IMR-90 (cell line): ENCODE data around the gene GUCD1. TPM values are rescaled to one million over a fixed set of nuclear protein-coding genes. Genes with fewer than 3 reads are reported as not detected.

ENCODE experiments used
- ATAC-seq: fragments of 200-7000 bp; cut with Tn5 transposase; 2 replicates; pipeline ENCODE4 v1.9.1; 2020; ENCODE audit warnings: low read depth, mild to moderate bottlenecking, moderate library complexity
- BruUV-seq: library from RNA; stranded (reverse); fragments of 400-500 nt; replicated peaks from 2 replicates; lab custom pipeline; 2021; lab: Mats Ljungman, UMichigan
- CTCF ChIA-PET: fragments of 300-600 bp; formaldehyde crosslinking; extraction: SDS; loops from one replicate; lab custom pipeline; 2021; ENCODE audit warnings: antibody characterized with exemption; lab: Yijun Ruan, JAX
- POLR2A ChIA-PET: fragments of 300-600 bp; sonication (Branson Sonifier 250); formaldehyde crosslinking; loops from one replicate; lab custom pipeline; 2022; ENCODE audit warnings: antibody characterized with exemption; ENCODE audit not compliant: unreplicated experiment; lab: Charles Lee
- DNase-seq: peaks from one replicate; pipeline ENCODE4 v3.0.0; 2013
- H2AFZ ChIP-seq: replicated peaks from 2 replicates; pipeline ENCODE3; 2013; ENCODE audit warnings: low read length, mild to moderate bottlenecking; ENCODE audit not compliant: poor library complexity
- H2AK5ac ChIP-seq: 2 replicates; pipeline ENCODE4 v1.6.1; 2013; ENCODE audit warnings: low read depth, low read length, inconsistent platforms
- H2AK9ac ChIP-seq: replicated peaks from 2 replicates; pipeline ENCODE3; 2013; ENCODE audit warnings: mild to moderate bottlenecking, low read depth, low read length, moderate library complexity; ENCODE audit not compliant: poor library complexity
- H2BK120ac ChIP-seq: 2 replicates; pipeline ENCODE4 v1.6.1; 2013; ENCODE audit warnings: low read depth, low read length, inconsistent platforms
- H2BK15ac ChIP-seq: 3 replicates; pipeline ENCODE4 v1.6.1; 2013; ENCODE audit warnings: low read depth, low read length, inconsistent platforms
- H2BK20ac ChIP-seq: 2 replicates; pipeline ENCODE4 v1.6.1; 2013; ENCODE audit warnings: low read depth, mild to moderate bottlenecking, inconsistent platforms, low read length, moderate library complexity
- H2BK5ac ChIP-seq: 2 replicates; pipeline ENCODE4 v1.6.1; 2013; ENCODE audit warnings: mild to moderate bottlenecking, low read depth, low read length, inconsistent platforms; ENCODE audit not compliant: poor library complexity, severe bottlenecking
- H3K14ac ChIP-seq: replicated peaks from 2 replicates; pipeline ENCODE4 v1.6.1; 2013; ENCODE audit warnings: low read depth, low read length, inconsistent platforms
- H3K18ac ChIP-seq: 2 replicates; pipeline ENCODE4 v1.6.1; 2013; ENCODE audit warnings: low read depth, low read length, control low read depth
- H3K23ac ChIP-seq: 2 replicates; pipeline ENCODE4 v1.6.1; 2013; ENCODE audit warnings: low read depth, low read length, inconsistent platforms
- H3K27ac ChIP-seq: 2 replicates; pipeline ENCODE4 v1.5.1; 2013; ENCODE audit warnings: mild to moderate bottlenecking, control low read depth, low read length; ENCODE audit not compliant: insufficient read depth
- H3K27me3 ChIP-seq: 2 replicates; pipeline ENCODE4 v1.6.1; 2013; ENCODE audit warnings: low read length; ENCODE audit not compliant: control insufficient read depth, insufficient read depth
- H3K36me3 ChIP-seq: 2 replicates; pipeline ENCODE4 v1.6.1; 2013; ENCODE audit warnings: low read length, mixed read lengths; ENCODE audit not compliant: control insufficient read depth, insufficient read depth
- H3K4ac ChIP-seq: 2 replicates; pipeline ENCODE4 v1.6.1; 2013; ENCODE audit warnings: low read depth, low read length, inconsistent platforms
- H3K4me1 ChIP-seq: 2 replicates; pipeline ENCODE4 v1.6.1; 2013; ENCODE audit warnings: low read length, mixed read lengths; ENCODE audit not compliant: control insufficient read depth, insufficient read depth
- H3K4me2 ChIP-seq: 2 replicates; pipeline ENCODE4 v1.6.1; 2013; ENCODE audit warnings: low read depth, mild to moderate bottlenecking, control low read depth, low read length, moderate library complexity
- H3K4me3 ChIP-seq: 2 replicates; pipeline ENCODE4 v1.5.1; 2013; ENCODE audit warnings: low read depth, mild to moderate bottlenecking, control low read depth, low read length, moderate library complexity; ENCODE audit not compliant: insufficient read depth
- H3K56ac ChIP-seq: 2 replicates; pipeline ENCODE4 v1.6.1; 2013; ENCODE audit warnings: low read length, inconsistent platforms; ENCODE audit not compliant: insufficient read depth; ENCODE audit errors: extremely low read depth
- H3K79me1 ChIP-seq, 2 experiments: 2 replicates each; pipeline ENCODE4 v1.6.1; 2013; ENCODE audit warnings: low read length in 2 of 2, inconsistent platforms in 1 of 2, low read depth in 1 of 2
- H3K9ac ChIP-seq: 2 replicates; pipeline ENCODE4 v1.6.1; 2013; ENCODE audit warnings: low read depth, low read length, control low read depth
- H3K9me1 ChIP-seq: 2 replicates; pipeline ENCODE4 v1.6.1; 2013; ENCODE audit warnings: low read length, inconsistent platforms; ENCODE audit not compliant: insufficient read depth
- H3K9me3 ChIP-seq: 2 replicates; pipeline ENCODE4 v1.6.1; 2013; ENCODE audit warnings: low read length; ENCODE audit not compliant: control insufficient read depth, insufficient read depth
- H4K20me1 ChIP-seq: 2 replicates; pipeline ENCODE4 v1.6.1; 2013; ENCODE audit warnings: low read length, inconsistent platforms; ENCODE audit not compliant: insufficient read depth
- H4K5ac ChIP-seq: 2 replicates; pipeline ENCODE4 v1.6.1; 2013; ENCODE audit warnings: mild to moderate bottlenecking, low read depth, low read length, control low read depth
- H4K8ac ChIP-seq, 2 experiments: 2 replicates each; pipeline ENCODE4 v1.6.1; 2013; ENCODE audit warnings: low read depth in 2 of 2, low read length in 2 of 2, control low read depth in 1 of 2, inconsistent platforms in 1 of 2
- H4K91ac ChIP-seq: 2 replicates; pipeline ENCODE4 v1.6.1; 2013; ENCODE audit warnings: low read depth, low read length, inconsistent platforms; ENCODE audit not compliant: insufficient read depth
- CEBPB ChIP-seq: IDR thresholded peaks from 2 replicates; pipeline ENCODE4 v1.6.1; 2012; ENCODE audit warnings: low read depth, low read length, improper control_type of control experiment
- CHD1 ChIP-seq: IDR thresholded peaks from 2 replicates; pipeline ENCODE4 v1.6.1; 2012; ENCODE audit warnings: low read depth, low read length, improper control_type of control experiment
- FOS ChIP-seq: fragments of 150-350 bp; IDR thresholded peaks from 2 replicates; pipeline ENCODE4 v1.6.1; 2016; ENCODE audit warnings: low read depth, low read length
- MAZ ChIP-seq: IDR thresholded peaks from 2 replicates; pipeline ENCODE4 v1.6.1; 2012; ENCODE audit warnings: low read depth, mild to moderate bottlenecking, low read length, improper control_type of control experiment, moderate library complexity, borderline replicate concordance
- RAD21 ChIP-seq: IDR thresholded peaks from 2 replicates; pipeline ENCODE4 v1.6.1; 2012; ENCODE audit warnings: low read length, improper control_type of control experiment
- RCOR1 ChIP-seq: IDR thresholded peaks from 2 replicates; pipeline ENCODE4 v1.6.1; 2012; ENCODE audit warnings: mild to moderate bottlenecking, low read length, improper control_type of control experiment; ENCODE audit not compliant: insufficient replicate concordance
- RFX5 ChIP-seq: IDR thresholded peaks from 2 replicates; pipeline ENCODE4 v1.8.0; 2012; ENCODE audit warnings: low read depth, mild to moderate bottlenecking, low read length, moderate library complexity
- SMC3 ChIP-seq: fragments of 150-350 bp; IDR thresholded peaks from 2 replicates; pipeline ENCODE4 v1.6.1; 2016; ENCODE audit warnings: low read depth, mild to moderate bottlenecking, antibody characterized with exemption, low read length, moderate library complexity
- WGBS, 2 experiments: methylation state at CpG; one replicate each; pipeline versions ENCODE4 v1.1.5 to v1.1.7; 2013; ENCODE audit warnings: missing lambda C conversion rate in 2 of 2; ENCODE audit not compliant: insufficient read length in 1 of 2; ENCODE audit errors: extremely low coverage in 2 of 2; 5-methylcytosine and 5-hydroxymethylcytosine counted together
- dilution Hi-C: fragments of 300-500 bp; cut with HindIII; formaldehyde crosslinking; loops from one replicate; pipeline ENCODE4 v1.14.3; 2018; ENCODE audit warnings: low sequenced_read_pairs; ENCODE audit not compliant: unreplicated experiment
- in situ Hi-C: fragments of 300-500 bp; cut with MboI; formaldehyde crosslinking; loops from 3 replicates; pipeline ENCODE4 v1.14.3; 2019; ENCODE audit warnings: low sequenced_read_pairs, inconsistent platforms, mixed read lengths
- intact Hi-C: fragments of 100-400 bp; cut with micrococcal nuclease; formaldehyde crosslinking; loops from 2 replicates; pipeline ENCODE4 v1.10.0; 2022
- polyA plus RNA-seq, 3 experiments: library from polyadenylated mRNA; depleted of rRNA; stranded (reverse); fragments of >200 nt; gene quantifications; 2 replicates each; pipeline ENCODE4 v1.2.3, GENCODE V29; 2012; ENCODE audit warnings: low replicate concordance in 1 of 3
- total RNA-seq: library from RNA; depleted of rRNA; stranded (reverse); fragments of >200 nt; gene quantifications from 2 replicates; pipeline ENCODE4 v1.2.3, GENCODE V29; 2012
- TF ChIP-seq, protein P1 (sequence below): conservative IDR thresholded peaks from 2 replicates; pipeline ENCODE4 v1.5.1; 2012; ENCODE audit warnings: mild to moderate bottlenecking, low read depth, low read length, improper control_type of control experiment
- TF ChIP-seq, protein P2 (sequence below): fragments of 150-350 bp; IDR thresholded peaks from 2 replicates; pipeline ENCODE4 v1.6.1; 2017; ENCODE audit warnings: mild to moderate bottlenecking, antibody characterized with exemption, low read length, low read depth

GUCD1 gene
- total and polyA plus RNA-seq, 2 of the 4 experiments (the other 2 are of a cell fraction): 97.6 to 143 TPM

DNA sequence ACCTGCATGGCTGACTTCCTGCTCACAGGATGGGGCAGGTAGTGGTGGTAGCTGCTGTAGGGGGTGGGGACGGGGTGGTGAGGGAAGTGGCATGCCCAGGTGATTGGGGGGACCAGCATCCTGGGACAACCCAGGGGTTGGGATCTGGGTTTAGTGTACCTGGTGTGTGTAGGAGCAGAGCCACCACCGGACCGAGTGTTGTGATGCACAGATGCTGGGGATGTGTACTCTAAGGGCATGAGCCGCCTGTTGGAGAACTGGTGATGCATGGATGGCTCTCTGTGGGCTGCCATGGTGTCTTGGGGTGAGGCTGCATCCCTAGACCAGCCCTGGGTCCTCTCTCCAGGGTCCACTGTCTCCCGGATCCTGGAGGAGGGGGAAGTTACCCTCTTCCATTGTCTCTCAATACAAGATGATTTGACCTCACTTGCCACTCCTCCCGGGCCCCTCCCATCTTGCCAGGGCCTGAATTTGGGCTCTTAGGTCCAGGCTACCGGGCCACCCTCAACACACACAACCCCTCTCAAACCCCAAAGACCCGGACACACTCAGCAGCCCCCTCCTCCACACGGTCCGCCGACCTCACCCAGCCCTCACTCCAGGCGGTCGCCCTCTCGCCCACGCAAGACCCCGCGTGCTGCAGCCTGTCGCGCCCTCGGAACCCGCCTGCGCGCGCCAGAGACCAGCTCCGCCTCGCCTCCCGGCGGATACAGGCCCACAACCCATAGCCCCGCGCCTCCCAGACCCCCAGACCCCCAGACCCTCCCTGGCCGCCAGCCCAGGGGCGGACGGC, 37.3 kb upstream of the GUCD1 start (continued):
- TF ChIP-seq, protein P1, sequence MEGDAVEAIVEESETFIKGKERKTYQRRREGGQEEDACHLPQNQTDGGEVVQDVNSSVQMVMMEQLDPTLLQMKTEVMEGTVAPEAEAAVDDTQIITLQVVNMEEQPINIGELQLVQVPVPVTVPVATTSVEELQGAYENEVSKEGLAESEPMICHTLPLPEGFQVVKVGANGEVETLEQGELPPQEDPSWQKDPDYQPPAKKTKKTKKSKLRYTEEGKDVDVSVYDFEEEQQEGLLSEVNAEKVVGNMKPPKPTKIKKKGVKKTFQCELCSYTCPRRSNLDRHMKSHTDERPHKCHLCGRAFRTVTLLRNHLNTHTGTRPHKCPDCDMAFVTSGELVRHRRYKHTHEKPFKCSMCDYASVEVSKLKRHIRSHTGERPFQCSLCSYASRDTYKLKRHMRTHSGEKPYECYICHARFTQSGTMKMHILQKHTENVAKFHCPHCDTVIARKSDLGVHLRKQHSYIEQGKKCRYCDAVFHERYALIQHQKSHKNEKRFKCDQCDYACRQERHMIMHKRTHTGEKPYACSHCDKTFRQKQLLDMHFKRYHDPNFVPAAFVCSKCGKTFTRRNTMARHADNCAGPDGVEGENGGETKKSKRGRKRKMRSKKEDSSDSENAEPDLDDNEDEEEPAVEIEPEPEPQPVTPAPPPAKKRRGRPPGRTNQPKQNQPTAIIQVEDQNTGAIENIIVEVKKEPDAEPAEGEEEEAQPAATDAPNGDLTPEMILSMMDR: no peak
- no peak for TF ChIP-seq CHD1

DNA sequence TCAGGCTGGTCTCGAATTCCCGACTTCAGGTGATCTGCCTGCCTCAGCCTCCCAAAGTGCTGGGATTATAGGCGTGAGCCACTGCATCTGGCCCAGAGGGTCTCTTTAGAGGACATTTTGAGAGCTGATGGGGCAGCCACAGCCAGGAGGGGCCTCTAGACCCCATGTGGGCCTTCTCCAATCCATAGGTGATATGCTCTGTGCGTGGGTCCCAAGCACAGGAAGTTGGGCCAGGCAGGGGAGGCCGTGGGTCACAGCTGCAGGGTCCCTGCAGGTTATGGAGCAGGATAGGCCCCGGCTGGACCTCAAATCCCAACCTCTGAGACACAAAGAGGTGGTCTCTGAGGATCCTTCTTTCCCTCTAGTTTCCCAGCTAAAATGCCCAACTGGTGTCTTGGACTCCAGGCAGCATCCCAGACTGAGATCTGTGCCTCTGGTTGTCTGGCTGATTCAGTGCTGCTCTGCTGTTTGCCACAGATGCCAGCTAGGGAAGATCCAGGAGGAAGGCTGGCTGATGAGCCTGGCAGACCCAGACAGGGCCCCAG, 36.4 kb upstream of the GUCD1 start:
- Histone ChIP-seq H3K27ac (no peak overlapping the region), H3K4me2 (no peak overlapping the region), H3K9ac (no peak overlapping the region), H4K8ac (no peak overlapping the region), H3K4me3 (no peak overlapping the region), H3K4ac (no peak overlapping the region), H3K36me3 (peaks cover 17% of the 10 kb centered on the region; the same call in 1 of the 2 replicates), H2BK5ac (no peak overlapping the region), H4K5ac (no peak overlapping the region; the same call in 1 of the 2 replicates), H2AFZ (no peak overlapping the region), H2AK9ac (peak overlapping the region; percentile 11), H3K27me3 (no peaks in the 10 kb centered on the region), H2BK15ac (no peak overlapping the region), H2BK20ac (no peak overlapping the region), H3K23ac (no peak overlapping the region), H4K20me1 (no peaks in the 10 kb centered on the region), H2AK5ac (no peak overlapping the region), H3K14ac (no peak overlapping the region), H3K9me1 (peaks cover 11% of the 10 kb centered on the region), H3K56ac (no peak overlapping the region), H3K18ac (no peak overlapping the region), H2BK120ac (no peak overlapping the region), H4K91ac (no peak overlapping the region), H3K4me1 (no peaks in the 10 kb centered on the region), H3K79me1 (peaks cover 0 to 8% of the 10 kb centered on the region in 2 experiments; a peak in 2 of 4 replicates), H3K9me3 (no peaks in the 10 kb centered on the region)
- BruUV-seq: no TSS peak
- in situ Hi-C loops: no loop called here
- 90% methylated on average over 4 of the region's 6 CpGs; no CpG with 5 or more reads in 1 of the 2 experiments for WGBS, 2 experiments
- ATAC-seq (no peak), DNase-seq (no peak)
- ChIA-PET CTCF (no interaction called here), POLR2A (no interaction called here)
- TF ChIP-seq RAD21 (no peak), RCOR1 (no peak), MAZ (no peak), CEBPB (no peak), RFX5 (no peak), FOS (no peak), SMC3 (no peak)
- TF ChIP-seq, protein P2, sequence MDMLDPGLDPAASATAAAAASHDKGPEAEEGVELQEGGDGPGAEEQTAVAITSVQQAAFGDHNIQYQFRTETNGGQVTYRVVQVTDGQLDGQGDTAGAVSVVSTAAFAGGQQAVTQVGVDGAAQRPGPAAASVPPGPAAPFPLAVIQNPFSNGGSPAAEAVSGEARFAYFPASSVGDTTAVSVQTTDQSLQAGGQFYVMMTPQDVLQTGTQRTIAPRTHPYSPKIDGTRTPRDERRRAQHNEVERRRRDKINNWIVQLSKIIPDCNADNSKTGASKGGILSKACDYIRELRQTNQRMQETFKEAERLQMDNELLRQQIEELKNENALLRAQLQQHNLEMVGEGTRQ: no peak
- dilution Hi-C loops: no loop called here
- intact Hi-C loops: no loop called here
